Testis (tissue), 3 donors: Measurements from ENCODE around the gene ARFIP1. TPM values are rescaled to one million over a fixed set of nuclear protein-coding genes. Genes with fewer than 3 reads are reported as not detected.
"Not testable (repeated sequence)": the region's sequence is repeated elsewhere in the genome, so short reads cannot be mapped to it uniquely, and the experiment has no call there.

Source experiments
- DNase-seq: peaks from one replicate; pipeline ENCODE4 v3.0.0-alpha.2; 2019
- H3K27ac ChIP-seq, 2 donors: fragments of 200-600 bp; sonication (generic); one replicate each; pipeline ENCODE4 v1.5.1; 2019
- H3K27me3 ChIP-seq: fragments of 200-600 bp; sonication (generic); one replicate; pipeline ENCODE4 v1.5.1; 2019
- H3K36me3 ChIP-seq: fragments of 200-600 bp; sonication (generic); one replicate; pipeline ENCODE4 v1.5.1; 2017; ENCODE audit warnings: low read depth; ENCODE audit errors: missing control alignments
- H3K4me1 ChIP-seq: fragments of 200-600 bp; sonication (generic); one replicate; pipeline ENCODE4 v1.5.1; 2019
- H3K4me3 ChIP-seq, 2 donors: fragments of 200-600 bp; sonication (generic); one replicate each; pipeline ENCODE4 v1.5.1; 2017 to 2019
- H3K9me3 ChIP-seq: fragments of 200-600 bp; sonication (generic); one replicate; pipeline ENCODE4 v1.5.1; 2017
- POLR2A ChIP-seq: fragments of 450-650 bp; IDR thresholded peaks from one replicate; pipeline ENCODE4 v1.6.1; 2017; ENCODE audit warnings: antibody characterized with exemption, mild to moderate bottlenecking, moderate library complexity
- WGBS, 2 donors: methylation state at CpG; one replicate each; pipeline ENCODE4 v1.1.5; 2018; 5-methylcytosine and 5-hydroxymethylcytosine counted together
- intact Hi-C: fragments of 100-400 bp; cut with DNase I; formaldehyde crosslinking; loops from one replicate; pipeline ENCODE4 v1.15.1; 2023; ENCODE audit warnings: low total_unique reads
- polyA plus RNA-seq: library from polyadenylated mRNA; stranded (reverse); fragments of 350-450 nt; fragmentation: Illumina TruSeq; extraction: RNeasy Lipid Tissue Mini Kit (QIAGEN cat#74804); gene quantifications from one replicate; pipeline ENCODE4 v1.2.3, GENCODE V29; 2014; ENCODE audit warnings: low read depth, low replicate concordance; ENCODE audit not compliant: insufficient read depth
- total RNA-seq, 2 donors: library from RNA; depleted of rRNA; stranded (reverse); fragments of >200 nt; gene quantifications; one replicate each; pipeline ENCODE4 v1.2.3, GENCODE V29; 2016
- TF ChIP-seq, protein P1 (sequence below), 3 experiments: fragments of 450-650 bp in 2 of 3; fragments of 200-600 bp in 1 of 3; sonication (generic) in 1 of 3; IDR thresholded peaks; one replicate each; pipeline ENCODE4 v1.5.1; 2016 to 2019; ENCODE audit warnings: antibody characterized with exemption in 3 of 3, mild to moderate bottlenecking in 2 of 3, moderate library complexity in 1 of 3

Gene ARFIP1
- total and polyA plus RNA-seq, 3 donors from 2014 or later = 22.3 to 37.0 (median 31.7) TPM

DNA sequence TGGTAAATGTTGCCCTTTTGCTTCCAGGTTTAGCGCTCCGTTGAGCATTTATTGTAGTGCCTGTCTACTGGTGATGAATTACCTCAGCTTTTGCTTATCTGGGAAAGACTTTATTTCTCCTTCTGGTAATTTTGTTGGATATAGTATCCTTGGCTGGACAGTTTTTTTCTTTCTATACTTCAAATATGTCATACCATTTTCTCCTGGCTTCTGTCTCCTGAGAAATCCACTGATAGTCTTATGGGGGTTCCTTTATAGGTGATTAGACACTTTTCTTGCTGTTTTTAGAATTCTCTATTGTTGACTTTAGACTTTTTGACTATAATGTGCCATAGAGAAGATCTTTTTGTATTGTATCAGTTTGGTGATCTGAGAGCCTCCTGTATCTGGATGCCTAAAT is 73.5 kb downstream of the ARFIP1 start:
- intact Hi-C loops = loop anchor here (10.0 kb wide), 1 partner anchor 262 kb away; no protein-coding TSS in a partner anchor
- H3K4me1 ChIP-seq = no peaks in the 10 kb centered on the region
- H3K27me3 ChIP-seq = no peaks in the 10 kb centered on the region
- WGBS, 2 donors = 91 to 100% methylated on average over 2 of the region's 2 CpGs
- no peak overlapping the region for H3K27ac ChIP-seq
- no peaks in the 10 kb centered on the region for H3K36me3 ChIP-seq
- H3K4me3 ChIP-seq = no peak overlapping the region
- no peaks in the 10 kb centered on the region for H3K9me3 ChIP-seq
- DNase-seq = no peak
- TF ChIP-seq, protein P1, sequence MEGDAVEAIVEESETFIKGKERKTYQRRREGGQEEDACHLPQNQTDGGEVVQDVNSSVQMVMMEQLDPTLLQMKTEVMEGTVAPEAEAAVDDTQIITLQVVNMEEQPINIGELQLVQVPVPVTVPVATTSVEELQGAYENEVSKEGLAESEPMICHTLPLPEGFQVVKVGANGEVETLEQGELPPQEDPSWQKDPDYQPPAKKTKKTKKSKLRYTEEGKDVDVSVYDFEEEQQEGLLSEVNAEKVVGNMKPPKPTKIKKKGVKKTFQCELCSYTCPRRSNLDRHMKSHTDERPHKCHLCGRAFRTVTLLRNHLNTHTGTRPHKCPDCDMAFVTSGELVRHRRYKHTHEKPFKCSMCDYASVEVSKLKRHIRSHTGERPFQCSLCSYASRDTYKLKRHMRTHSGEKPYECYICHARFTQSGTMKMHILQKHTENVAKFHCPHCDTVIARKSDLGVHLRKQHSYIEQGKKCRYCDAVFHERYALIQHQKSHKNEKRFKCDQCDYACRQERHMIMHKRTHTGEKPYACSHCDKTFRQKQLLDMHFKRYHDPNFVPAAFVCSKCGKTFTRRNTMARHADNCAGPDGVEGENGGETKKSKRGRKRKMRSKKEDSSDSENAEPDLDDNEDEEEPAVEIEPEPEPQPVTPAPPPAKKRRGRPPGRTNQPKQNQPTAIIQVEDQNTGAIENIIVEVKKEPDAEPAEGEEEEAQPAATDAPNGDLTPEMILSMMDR (IDR thresholded peaks at IDR 0.05) = no peak

DNA sequence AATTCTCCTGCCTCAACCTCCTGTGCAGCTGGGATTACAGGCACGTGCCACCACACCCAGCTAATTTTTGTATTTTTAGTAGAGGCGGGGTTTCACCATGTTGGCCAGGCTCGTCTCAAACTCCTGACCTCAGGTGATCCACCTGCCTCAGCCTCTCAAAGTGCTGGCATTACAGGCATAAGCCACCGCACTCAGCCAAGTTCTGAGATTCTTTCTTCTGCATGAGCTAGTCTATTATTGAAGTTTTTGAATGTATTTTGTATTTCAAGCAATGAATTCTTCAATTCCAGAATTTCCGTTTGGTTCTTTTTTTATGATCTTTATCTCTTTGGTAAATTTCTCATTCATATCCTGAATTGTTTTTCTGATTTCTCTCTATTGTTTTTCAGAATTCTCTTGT is 74.3 kb downstream of the ARFIP1 start:
- intact Hi-C loops = loop anchor here (10.0 kb wide), 1 partner anchor 261 kb away; no protein-coding TSS in a partner anchor

DNA sequence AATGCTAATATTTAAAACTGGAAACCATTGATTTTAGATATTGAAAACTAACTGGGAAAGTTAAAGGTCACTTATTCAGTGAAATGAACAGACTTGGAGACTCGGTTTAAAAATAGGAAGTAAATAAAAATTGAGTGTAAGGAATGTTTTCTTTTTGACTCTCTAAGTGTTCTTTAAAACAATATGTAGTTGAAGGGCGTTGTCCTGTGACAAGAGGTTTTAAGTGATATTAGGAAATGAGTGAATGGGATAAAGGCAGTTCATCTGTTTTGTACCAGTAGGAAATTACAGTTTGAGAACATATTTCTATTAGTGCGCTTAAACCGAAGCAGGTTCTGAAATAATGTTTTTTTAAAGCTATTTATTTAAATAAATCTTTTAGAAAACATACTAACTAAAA is 77.2 kb downstream of the ARFIP1 start:
- Histone ChIP-seq H3K4me1 (no peaks in the 10 kb centered on the region), H3K9me3 (no peaks in the 10 kb centered on the region), H3K4me3 (no peak overlapping the region), H3K27me3 (no peaks in the 10 kb centered on the region), H3K27ac (no peak overlapping the region), H3K36me3 (no peaks in the 10 kb centered on the region)
- no peak for DNase-seq
- TF ChIP-seq POLR2A = no peak
- TF ChIP-seq, protein P1 (IDR thresholded peaks at IDR 0.05) = no peak
- 77 to 80% methylated on average over 4 of the region's 4 CpGs for WGBS, 2 donors
- intact Hi-C loops = loop anchor here (10.0 kb wide), 1 partner anchor 258 kb away; no protein-coding TSS in a partner anchor

More for the DNA sequence above, 74.3 kb downstream of the ARFIP1 start:
- not testable (repeated sequence) for H3K36me3 ChIP-seq, DNase-seq, H3K4me3 ChIP-seq, H3K27ac ChIP-seq, H3K4me1 ChIP-seq, H3K9me3 ChIP-seq, H3K27me3 ChIP-seq
- 97 to 99% methylated on average over 5 of the region's 5 CpGs for WGBS, 2 donors

DNA sequence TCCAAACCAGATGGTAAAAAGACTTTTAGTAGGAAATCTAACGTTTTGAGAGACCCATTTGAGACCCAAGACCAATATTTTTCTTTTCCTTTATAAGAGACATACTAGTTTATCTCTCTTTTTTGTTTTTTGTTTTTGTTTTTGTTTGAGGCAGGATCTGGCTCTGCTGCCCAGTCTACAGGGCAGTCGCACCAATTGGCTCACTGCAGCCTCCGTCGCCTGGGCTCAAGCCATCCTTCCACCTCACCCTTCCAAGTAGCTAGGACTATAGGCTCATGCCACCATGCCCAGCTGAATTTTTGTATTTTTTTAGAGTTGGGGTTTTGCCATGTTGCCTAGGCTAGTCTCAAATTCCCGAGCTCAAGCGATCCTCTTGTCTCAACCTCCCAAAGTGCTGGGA is 79.2 kb downstream of the ARFIP1 start:
- H3K4me1 ChIP-seq = no peaks in the 10 kb centered on the region
- intact Hi-C loops = loop anchor here (10.0 kb wide), 1 partner anchor 256 kb away; no protein-coding TSS in a partner anchor
- WGBS, 2 donors = 87 to 88% methylated on average over 6 of the region's 6 CpGs

DNA sequence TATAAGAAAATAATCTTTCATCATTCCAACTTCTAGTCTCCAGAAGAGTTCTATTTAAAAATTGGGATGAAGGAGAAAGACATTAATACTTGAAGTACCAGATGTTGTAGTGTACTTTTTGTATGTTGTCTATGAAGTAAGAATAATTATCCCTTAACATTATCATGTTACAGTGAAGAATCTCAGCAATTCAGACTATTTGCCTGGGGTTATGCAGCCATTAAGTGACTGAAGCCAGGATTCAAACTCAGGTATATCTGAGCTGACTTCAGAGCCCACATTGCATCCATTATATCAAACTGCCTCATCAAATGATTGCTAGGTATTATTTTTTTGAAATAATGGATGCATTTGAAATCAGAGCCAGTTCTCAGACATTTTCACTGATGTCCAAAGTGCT is 80.3 kb downstream of the ARFIP1 start:
- H3K27ac ChIP-seq = no peak overlapping the region
- H3K27me3 ChIP-seq = no peaks in the 10 kb centered on the region
- no peaks in the 10 kb centered on the region for H3K9me3 ChIP-seq
- TF ChIP-seq, protein P1 (IDR thresholded peaks at IDR 0.05) = no peak
- TF ChIP-seq POLR2A = no peak
- no peaks in the 10 kb centered on the region for H3K4me1 ChIP-seq
- no peak overlapping the region for H3K4me3 ChIP-seq
- H3K36me3 ChIP-seq = no peaks in the 10 kb centered on the region
- no peak for DNase-seq
- intact Hi-C loops = no loop called here

More for the DNA sequence above, 79.2 kb downstream of the ARFIP1 start:
- no peak for TF ChIP-seq POLR2A
- TF ChIP-seq, protein P1 (IDR thresholded peaks at IDR 0.05) = no peak
- Histone ChIP-seq H3K9me3 (no peaks in the 10 kb centered on the region), H3K27ac (no peak overlapping the region), H3K27me3 (no peaks in the 10 kb centered on the region), H3K36me3 (no peaks in the 10 kb centered on the region), H3K4me3 (no peak overlapping the region)
- DNase-seq = no peak
